Dedifferentiated amniotic fluid mesenchymal stem cell (primary cell): ENCODE data around the gene ESRRB.

Experiments used
- DNase-seq: peaks from one replicate; pipeline ENCODE4 v3.0.0-alpha.2; 2016; ENCODE audit errors: extremely low spot score

ESRRB gene

DNA sequence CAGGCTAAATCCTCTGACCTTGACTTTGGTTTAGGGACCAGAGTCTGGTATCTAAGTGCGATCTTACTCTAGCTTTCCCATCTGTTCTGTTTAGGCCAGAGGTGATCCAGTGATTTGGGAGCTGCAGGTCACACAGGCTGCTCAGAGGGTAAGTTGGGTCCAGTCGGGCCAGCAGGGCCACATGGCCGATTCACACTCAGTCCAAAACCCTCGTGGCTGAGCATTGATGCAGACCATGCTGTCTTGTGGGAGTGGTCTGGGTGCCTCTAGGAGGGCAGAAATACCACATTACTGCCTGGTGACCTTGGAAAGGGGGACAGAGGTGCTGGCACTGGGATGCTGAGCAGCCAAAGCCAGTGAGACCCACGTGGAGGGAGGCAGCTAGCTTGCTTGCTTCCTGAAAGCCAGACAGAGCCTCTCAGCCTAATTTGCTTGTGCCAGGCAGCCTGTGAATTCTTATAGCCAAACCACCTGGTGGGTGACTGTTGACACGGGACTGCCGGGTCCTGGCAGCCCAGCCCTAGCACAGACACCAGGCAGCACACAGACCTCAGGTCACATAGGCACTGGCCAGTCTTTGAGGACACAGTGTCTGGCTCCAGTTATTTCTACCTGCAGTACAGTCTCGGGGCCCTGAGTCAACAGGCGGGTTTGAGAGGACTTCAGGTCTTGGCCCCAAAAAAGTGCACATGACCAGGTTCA lies 31.7 kb downstream of the ESRRB start:
- DNase-seq: no peak

DNA sequence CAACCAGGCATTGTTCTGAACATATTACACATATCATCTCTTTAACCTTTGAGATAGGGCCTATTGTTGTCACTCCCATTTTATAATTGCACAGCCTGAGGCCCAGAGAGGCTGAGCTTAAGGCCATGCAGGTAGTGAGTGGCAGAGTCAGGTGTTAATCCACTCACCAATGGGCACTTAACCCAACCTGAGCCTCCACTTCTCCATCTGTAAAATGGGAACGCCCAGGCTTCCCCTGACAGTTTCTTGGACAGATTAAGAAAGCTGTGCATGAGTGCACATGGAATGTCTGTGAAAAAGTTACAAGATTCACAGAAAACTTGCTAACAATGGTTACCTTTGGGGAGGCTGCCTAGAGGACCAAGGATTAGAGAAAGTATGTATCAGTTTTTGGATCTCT lies 32.9 kb downstream of the ESRRB start:
- DNase-seq: no peak

DNA sequence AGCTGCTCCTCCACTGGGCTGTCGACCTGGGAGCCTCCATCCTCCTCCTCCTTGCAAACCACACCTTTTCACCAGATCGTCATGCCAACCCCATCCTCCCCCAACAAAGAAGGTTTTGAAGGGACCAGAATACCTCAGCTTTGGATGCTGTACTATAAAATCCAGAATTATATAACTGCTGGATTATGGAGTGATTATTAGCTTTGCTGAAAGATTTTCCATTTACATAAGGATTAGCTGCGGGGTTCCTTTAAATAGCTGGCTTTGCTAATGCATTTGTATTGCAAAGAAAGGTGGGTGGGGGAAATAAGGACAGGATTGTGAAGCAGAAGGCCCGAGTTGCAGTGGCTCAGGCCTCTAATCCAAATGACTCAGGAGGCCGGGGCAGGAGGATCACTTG lies 36.6 kb downstream of the ESRRB start:
- DNase-seq: no peak

- no peak for DNase-seq
Measured at GRCh38 chr14:76413106-76413961, 37.4 kb downstream of the ESRRB start.

DNA sequence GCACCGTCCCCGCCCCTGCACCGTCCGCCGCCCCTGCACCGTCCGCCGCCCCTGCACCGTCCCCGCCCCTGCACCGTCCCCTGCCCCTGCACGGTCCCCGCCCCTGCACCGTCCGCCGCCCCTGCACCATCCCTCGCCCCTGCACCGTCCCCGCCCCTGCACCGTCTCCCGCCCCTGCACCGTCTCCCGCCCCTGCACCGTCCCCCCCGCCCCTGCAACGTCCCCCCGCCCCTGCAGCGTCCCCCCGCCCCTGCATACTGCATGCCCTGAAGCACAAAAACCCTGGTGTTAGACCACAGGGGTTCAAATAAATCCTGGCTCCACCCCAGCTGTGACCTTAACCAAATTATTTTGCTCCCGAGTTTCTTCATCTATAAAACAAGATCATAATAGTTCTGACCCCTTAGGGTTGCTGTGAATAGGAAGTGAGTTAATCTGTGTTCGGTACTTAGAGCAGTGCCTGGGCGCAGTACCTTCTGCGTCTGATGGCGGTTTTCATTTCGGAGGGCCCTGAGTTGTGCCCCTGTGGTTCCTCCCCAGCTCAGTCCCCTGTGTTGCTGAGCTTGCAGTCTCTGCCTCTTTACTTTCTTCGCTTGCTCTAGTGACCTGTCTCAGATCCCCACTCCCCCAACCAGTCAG lies 38.1 kb downstream of the ESRRB start:
- DNase-seq: no peak

- no peak for DNase-seq
Measured at GRCh38 chr14:76419399-76419798, 43.5 kb downstream of the ESRRB start.

GRCh38 chr14:76420827-76421226 lies 44.9 kb downstream of the ESRRB start:
- no peak for DNase-seq

GRCh38 chr14:76421662-76422061 lies 45.7 kb downstream of the ESRRB start:
- DNase-seq: no peak

DNA sequence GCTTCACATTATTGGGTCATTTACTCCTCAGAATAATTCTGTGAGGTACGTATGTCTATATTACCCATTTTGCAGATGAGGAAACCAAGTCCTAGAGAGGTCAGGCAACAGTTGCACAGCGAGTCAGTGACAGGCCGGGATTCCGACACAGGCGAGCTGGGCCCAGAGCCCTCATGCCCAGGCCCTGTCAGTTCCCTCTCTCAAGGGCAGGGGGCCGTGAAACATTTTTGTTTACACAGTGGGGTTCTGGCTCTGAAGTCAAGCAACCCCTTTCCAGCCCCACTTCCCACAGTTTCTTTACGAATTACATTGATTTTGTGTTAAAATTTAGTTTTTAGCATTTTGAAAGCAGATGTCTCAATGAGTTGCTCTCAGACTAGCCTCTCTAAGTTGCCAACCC lies 46.7 kb downstream of the ESRRB start:
- DNase-seq: no peak

DNA sequence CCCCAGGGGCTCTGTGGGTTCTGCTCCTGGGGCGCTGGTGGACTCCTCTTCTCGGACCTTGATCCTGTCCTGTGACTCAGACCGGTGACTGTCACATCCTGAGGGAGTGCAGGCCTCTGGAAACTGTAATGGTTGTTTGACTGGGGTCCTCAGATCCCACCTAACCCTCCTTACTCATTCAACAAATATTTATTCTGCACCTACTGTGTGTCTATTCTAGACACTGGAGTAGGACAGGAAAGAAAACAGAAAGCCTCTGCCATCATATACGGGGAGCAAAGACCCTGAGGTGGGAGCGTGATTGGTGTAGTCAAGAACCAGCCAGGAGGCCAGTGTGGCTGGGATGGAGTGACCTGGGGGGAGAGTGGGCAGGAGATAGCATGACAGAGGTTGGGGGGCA lies 47.6 kb downstream of the ESRRB start:
- DNase-seq: no peak

DNA sequence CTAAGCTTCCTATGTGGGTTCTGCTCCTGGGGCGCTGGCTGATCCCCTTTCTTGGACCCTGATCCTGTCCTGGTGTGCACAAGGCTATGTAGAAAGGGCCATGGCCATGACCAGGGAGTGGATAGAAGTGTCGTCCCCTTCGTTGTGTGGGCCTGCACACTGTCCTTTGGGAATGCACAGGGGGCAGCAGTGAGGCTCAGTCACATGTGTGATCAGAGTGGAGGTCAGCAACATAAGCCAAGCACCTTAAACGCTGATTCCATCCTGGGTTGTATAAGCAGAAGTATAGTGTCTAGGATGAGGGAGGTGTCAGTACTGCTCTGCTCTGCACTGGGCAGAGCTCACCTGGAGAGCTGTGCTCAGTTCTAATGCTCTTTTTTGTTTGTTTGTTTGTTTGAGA lies 48.4 kb downstream of the ESRRB start:
- no peak for DNase-seq

GRCh38 chr14:76426161-76426696 lies 50.3 kb downstream of the ESRRB start:
- DNase-seq: no peak

GRCh38 chr14:76428611-76429010 lies 52.7 kb downstream of the ESRRB start:
- no peak for DNase-seq

DNA sequence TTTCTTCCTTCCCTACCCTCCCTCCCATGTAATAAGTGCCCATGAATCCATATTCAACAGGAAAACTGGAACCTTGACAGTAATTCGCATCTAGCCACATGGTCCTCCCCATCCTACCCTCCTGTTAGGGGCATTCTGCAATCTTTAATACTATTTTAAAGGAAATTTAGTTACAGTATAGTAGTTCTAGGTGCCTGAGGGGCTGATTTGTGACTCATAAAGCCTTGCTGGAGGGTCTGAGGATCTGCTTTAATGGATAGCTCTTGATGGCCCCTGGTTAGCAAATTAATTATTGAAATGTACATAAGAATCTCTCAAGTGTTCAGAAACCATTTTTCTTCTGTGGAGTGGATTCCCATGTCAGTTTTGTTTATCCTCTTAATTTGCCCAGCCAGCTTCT lies 54.1 kb downstream of the ESRRB start:
- DNase-seq: no peak

GRCh38 chr14:76430475-76430980 lies 54.6 kb downstream of the ESRRB start:
- DNase-seq: no peak

DNA sequence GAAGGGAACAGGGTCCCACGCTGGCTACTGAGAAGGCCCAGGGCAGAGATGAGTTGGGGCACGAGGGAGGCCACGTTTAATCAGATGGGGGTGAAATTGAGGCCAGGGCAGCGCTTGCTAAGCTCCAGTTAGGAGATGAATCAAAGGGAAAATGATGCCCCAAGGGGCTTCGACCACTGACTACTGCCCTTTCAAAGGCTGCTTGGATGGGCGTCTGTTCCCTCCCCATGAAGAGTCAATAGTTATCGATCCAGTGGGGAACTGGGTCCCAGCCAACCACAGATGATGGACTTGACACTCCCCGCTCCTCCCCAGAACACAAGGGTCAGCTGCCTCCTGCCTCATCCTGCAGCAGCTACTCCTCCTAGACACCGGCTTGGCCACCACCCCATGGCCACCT lies 55.6 kb downstream of the ESRRB start:
- no peak for DNase-seq

DNA sequence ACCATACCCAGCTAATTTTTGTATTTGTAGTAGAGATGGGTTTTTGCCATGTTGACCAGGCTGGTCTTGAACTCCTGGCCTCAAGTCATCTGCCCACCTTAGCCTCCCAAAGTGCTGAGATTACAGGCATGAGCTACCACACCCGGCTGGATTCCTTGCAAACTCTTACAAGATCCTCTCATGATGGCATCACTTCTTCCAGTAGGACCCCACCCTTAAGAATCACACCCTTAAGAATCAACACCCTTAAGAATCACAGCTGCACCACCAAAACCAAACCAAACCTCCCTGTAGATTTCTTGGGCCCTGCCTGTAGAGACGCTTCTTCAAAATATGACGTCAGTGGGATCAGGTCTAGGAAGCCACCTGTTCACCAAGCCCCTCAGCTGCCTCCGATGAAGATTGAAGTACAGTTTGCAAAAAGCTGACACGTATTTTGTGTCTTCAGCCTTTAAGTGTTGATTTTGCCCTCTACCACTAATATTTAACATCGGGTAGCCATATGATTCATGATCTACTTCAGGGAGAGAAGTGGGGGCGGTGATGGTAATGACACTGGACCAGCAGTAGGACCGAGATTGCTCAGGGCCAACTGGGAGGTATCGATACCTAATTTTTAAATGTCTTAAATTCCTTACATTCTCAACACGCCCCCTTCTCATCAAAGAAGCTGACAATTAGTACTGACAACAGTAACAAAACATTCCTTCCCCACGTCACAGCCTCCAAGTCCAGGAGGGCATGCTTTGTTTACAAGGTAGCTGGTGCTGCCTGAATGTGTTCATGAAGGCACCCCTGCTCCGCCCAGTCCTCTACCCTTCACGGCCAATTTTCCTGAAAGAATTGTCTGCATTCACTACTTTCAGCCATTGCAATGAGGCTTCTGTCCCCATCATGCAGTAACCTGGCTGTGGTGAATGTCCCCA lies 57.2 kb downstream of the ESRRB start:
- DNase-seq: no peak

DNA sequence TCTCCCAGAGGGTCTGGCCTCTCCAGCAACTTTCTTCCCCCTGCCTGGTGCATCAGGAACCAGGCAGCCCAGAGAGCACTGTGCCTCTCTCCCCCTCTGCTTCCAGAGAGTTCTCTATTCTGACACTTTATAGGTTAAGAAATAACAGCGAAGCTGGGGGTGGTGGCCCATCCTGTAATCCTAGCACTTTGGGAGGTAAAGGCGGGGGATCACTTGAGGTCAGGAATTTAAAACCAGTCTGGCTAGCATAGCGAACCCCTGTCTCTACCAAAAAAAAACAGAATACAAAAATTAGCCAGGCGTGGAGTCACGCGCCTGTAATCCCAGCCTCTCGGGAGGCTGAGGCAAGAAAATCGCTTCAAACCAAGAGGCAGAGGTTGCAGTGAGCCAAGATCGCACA lies 58.3 kb downstream of the ESRRB start:
- DNase-seq: no peak

DNA sequence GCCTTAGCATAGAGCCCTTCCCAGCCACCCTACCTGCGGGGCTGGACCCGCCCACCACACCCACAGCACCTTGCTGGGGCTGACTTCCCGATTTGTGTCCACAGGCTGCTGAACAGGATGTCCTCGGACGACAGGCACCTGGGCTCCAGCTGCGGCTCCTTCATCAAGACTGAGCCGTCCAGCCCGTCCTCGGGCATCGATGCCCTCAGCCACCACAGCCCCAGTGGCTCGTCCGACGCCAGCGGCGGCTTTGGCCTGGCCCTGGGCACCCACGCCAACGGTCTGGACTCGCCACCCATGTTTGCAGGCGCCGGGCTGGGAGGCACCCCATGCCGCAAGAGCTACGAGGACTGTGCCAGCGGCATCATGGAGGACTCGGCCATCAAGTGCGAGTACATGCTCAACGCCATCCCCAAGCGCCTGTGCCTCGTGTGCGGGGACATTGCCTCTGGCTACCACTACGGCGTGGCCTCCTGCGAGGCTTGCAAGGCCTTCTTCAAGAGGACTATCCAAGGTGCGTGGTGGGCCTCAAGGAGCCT lies 63.4 kb downstream of the ESRRB start:
- DNase-seq: no peak

DNA sequence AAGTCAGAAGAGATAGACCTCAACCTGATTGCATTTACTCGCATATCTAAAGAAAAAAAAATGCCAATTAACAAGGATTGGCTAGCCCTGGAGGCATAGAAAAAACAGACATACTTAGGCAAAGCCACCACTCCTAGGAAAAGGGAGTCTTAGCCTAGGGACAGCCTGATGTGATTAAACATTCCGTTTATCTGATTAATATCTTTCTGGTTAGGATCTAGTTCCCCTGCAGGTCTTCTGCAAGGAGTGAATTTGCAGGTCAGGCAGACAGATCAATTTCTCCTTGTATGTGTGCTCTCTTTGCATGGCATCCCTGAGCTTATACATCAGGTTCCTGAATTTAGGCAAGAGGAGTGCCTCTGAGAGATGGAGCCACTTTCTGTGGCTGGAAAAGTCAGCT lies 70.5 kb downstream of the ESRRB start:
- no peak for DNase-seq

DNA sequence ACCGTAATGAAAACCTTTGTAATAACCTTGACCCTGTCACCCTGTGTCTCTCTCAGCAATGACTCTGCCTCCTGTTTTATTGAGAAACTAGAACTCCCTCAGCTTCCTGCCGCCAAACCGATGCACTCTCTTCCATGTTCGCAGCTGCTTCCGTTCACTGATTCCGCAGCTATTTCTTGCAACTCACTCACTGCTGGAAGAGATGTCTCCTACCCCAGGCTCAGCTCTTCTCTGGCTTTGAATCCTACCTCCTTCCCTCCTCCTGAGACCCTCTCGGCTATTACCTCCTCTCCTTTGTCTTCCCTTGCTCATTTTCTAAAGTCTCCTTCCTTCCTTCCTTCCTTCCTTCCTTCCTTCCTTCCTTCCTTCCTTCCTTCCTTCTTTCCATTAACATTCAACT lies 71.0 kb downstream of the ESRRB start:
- DNase-seq: no peak
